Stimulated activated naive CD4-positive, alpha-beta T cell (primary cell): ENCODE data around the gene MTHFD1L.
"Not testable (repeated sequence)": the region's sequence is repeated elsewhere in the genome, so short reads cannot be mapped to it uniquely, and the experiment has no call there.

Experiments used
- DNase-seq, 6 experiments: peaks; one replicate each; lab custom pipeline; 2025; lab: John Stamatoyannopoulos, UW

MTHFD1L gene

GRCh38 chr6:151095538-151096254 is 230.2 kb downstream of the MTHFD1L start:
- no peak for DNase-seq

GRCh38 chr6:151096255-151096612 is 230.7 kb downstream of the MTHFD1L start:
- DNase-seq: no peak

GRCh38 chr6:151096691-151097606 is 231.4 kb downstream of the MTHFD1L start:
- DNase-seq: no peak

DNA sequence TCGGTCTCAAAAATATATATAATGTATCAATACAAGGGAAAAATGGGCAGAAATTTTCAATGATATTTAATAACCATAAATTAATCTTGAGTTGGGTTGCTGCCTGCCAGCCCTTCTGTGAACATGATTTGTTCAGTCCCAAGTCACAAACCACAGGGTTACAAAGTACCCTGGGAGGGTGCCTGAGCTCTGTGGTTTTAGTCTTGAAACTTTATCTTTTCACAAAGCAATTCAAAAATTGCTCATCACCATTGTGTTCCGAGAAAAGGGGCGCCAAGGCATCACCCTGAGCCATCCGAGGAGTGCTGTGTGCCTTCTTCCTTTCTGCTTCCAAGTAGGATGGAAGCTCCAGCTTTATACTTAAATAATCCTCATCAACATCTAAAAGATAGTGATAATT is 232.7 kb downstream of the MTHFD1L start:
- no peak for DNase-seq

GRCh38 chr6:151100326-151100725 is 234.8 kb downstream of the MTHFD1L start:
- DNase-seq: no peak

DNA sequence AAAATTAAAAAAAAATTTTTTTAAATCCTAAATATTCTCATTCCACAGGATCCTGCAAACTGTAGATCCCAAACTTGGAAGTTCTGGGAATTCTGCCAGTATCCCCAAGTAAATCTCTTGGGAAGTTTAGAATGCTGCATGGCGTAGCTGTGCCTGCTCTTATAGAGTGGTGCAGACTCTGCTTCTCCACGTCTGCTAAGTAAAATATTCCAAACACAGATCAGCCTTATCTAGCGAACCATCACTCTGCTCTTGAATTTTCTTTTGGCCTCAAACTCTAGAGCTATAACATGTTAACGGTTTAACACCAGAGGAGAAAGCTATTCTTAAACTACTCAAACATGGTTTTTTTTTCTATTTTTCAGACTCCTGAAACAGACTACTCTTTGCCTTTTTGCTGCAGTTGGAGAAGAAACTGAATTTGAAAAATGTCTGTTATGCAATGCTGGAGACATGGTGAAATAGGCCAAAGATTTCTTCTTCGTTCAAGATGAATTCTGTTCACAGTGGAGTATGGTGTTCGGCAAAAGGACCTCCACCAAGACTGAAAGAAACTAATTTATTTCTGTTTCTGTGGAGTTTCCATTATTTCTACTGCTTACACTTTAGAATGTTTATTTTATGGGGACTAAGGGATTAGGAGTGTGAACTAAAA is 235.8 kb downstream of the MTHFD1L start:
- no peak for DNase-seq

DNA sequence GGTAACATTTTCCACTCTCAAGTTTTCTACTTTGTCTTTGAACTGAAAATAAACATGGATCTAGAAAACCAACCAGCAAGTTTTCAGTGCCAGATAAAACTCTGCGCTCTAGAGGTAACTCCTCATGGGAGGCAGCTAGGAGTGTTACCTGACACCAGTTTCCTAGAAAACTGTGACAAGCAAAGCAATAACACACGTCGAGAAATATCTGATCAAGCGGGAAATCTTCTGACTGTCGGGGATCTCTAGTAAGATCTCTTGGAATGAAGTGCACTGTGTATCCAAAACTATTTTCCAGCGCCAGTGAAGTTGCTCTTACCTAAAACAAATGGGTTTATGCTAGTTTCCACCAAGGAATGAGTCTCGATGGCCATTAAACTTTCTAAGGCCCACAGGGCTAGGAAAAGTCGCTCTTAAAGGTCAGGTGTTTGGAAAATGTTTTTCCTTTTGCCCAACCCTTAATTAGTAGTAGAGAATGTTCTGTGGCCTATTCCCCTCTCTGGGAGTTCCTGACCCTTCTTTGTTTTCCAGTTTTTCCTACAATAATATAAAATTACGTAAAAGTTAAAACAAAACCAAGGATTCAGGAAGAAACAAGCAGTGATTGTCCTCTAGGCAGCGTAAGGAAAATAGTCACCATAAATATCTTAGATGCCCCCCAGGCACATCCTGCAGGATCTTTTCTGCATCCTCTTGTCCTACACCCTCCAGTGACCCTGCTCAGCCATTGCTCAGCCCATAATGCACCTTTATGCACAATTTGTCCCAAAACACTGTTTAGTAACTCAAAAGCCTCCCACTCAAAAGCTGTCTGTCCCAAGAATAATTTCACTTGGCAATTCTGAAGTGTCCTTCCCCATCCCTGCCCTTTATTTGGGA is 236.6 kb downstream of the MTHFD1L start:
- DNase-seq: no peak

DNA sequence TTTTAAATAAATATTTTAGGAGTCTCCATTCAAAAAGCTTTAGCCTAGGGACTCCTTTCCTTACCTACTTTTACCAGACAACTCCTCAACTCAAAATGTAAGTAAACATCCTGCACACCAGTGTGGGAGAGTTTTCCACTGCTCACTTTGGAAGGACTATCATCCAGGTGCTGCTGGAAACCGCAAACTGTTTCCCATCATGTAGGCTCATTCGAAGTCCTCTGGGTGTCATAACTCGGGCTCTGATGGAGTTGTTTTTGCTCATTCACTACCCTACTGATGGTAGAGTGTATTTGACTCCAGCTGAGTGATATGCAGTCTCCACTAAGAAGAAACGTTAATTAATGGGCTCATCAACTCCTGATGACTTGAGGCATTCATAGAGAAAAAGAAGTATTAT is 237.8 kb downstream of the MTHFD1L start:
- no peak for DNase-seq

- DNase-seq: no peak
Observed at GRCh38 chr6:151107897-151108427, 242.5 kb downstream of the MTHFD1L start.

DNA sequence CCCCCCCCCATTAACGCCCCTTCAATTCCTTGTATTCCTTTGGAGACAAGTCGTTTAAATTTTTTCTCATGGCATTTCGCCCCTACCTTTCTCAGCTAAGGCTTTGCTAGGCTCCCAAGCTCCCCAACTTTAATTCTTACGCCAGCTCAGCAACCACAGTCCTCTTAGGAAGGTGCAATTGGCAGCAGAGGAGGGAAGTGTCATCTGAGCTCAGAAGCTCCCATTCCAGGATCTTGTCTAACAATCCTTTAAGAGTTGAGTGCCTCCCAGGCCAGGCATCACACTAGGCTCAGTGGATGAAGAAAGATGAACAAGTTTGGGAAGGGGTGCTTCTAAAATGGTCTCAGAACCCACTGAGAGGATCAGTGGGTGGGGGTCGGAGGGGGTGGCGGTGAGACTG is 243.0 kb downstream of the MTHFD1L start:
- DNase-seq: no peak

DNA sequence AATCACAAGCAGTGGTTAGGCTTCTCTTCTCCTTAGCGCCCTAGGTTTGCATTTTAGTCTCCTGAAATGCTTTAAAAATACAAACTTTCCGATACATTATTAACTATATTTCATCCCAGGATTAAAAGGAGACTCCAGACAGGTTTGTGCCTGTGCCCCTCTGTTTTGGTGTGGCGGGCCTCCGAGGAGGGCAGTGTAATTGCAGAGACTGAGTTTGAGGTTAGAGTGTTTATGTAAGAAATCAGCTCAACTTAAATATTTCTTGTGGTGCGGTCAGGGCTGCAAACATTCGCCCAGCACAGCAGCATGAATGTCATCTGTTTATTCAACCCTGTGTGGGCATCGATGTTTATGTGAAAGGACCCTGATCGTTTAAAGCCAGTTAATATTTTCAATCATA is 243.9 kb downstream of the MTHFD1L start:
- no peak for DNase-seq

DNA sequence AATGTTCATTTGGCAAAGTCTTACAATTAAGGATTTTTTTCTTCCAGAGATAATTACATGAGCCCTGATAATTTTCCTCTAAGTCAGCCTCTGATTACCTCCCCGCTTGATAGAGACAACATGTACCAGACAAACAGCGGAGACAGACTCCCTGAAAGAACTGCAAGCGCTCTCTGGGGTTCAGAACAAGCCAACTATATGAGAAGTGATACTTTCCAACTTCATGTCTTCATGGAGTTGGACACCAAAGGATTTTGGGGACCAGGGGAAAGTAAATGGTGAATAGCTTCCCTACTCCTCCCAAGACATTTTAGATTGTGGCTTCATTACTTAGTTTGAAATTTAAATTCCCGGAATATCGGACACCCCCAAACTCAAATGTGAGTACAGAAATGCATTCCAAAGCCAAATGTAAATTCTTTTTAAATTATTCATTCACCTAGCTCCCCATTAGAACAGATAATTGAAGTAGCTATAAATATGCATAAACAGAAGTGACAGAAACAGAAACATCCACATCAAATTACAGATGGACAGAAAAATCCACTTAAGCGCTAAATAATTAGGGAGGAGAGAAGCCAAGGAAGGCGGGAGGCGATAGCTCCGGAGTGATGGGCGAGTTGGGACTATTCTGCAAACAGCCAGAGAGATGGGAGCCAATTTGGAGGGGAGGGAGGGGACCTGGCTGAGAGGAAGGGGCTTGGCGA is 244.5 kb downstream of the MTHFD1L start:
- no peak for DNase-seq

DNA sequence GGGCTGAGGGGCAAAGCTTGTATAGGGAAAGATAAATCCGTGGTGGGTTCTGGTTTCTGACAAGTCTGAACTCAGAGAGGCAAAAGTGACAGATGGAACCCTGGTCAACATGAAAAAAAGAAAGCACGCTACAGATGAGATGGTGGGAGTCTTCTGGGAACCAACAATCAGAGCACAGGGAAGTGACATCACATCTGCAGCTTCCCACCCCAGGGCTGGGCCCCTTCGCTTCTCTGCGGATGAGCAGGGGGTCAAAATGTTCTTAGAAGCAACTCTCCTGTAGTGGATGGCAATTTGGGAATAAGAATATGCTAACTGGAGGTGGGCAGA is 245.0 kb downstream of the MTHFD1L start:
- no peak for DNase-seq

DNA sequence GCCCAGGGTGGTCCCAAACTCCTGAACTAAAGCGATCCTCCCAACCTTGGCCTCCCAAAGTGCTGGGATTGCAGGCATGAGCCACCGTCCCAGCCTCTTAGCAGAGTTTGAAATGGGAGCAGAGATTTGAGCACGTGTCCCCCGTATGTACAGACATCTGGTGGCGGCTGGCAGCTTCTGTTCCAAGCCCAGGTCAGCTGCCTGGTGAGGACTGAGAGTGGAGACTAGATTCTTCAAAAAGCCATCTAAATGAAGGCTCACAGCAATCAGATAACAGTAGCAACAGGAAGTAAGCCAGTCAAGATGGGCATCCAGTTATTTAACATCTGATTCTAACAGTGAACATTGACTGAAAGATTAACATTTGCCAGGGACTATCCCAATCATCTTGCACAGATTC is 246.2 kb downstream of the MTHFD1L start:
- DNase-seq: no peak

DNA sequence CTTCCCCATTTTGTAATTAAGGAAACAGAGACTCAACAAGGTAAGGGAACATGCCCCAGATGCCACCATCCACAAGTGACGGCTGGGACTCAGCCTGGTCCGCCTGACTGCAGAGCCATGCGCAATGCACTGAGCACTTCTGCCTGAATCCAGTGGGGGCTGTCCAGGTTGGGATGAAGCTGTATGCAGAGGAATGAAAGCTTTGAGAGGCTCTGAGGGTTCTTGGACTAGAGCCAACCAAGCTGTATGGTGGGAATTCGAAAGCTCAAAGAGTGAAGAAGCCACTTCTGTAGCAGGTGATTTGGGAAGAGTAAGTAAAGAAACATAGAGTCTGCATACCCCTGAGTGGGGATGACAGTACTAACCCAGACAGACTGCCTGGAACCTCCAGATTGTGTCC is 246.6 kb downstream of the MTHFD1L start:
- no peak for DNase-seq

- DNase-seq: not testable (repeated sequence)
Observed at GRCh38 chr6:151112884-151113283, 247.4 kb downstream of the MTHFD1L start.

DNA sequence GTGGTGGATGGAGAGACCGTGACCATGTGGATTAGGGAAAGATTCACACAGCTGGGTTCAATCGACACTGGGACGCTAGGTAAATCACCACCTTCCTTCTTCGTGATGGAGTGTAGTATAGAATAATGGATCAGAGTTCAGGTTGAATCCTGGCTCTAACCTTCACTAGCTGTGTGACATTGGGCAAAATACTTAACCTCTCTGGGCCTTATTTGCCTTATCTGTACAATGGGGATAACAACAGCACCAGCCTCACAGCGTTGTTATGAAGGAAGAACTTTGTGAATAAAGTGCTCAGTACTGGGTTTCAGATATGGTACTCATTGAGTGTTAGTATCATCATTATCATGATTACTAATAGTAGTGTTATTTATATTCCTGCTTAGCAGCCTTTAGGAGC is 248.1 kb downstream of the MTHFD1L start:
- DNase-seq: no peak

GRCh38 chr6:151118461-151119123 is 253.1 kb downstream of the MTHFD1L start:
- DNase-seq: no peak

- DNase-seq: no peak
Observed at GRCh38 chr6:151119823-151120524, 254.5 kb downstream of the MTHFD1L start.

GRCh38 chr6:151121900-151122299 is 256.4 kb downstream of the MTHFD1L start:
- DNase-seq: no peak
